HG03196 (cell line): ENCODE data around the gene SLC35E1.
"Not testable (repeated sequence)": the region's sequence is repeated elsewhere in the genome, so short reads cannot be mapped to it uniquely, and the experiment has no call there.

Source experiments
- ATAC-seq: cut with Tn5 transposase; IDR thresholded peaks from one replicate; pipeline ENCODE4 v1.9.1; 2021; ENCODE audit not compliant: unreplicated experiment

SLC35E1 gene

GRCh38 chr19:16551902-16552301 is 20.3 kb downstream of the SLC35E1 start:
- not testable (repeated sequence) for ATAC-seq

DNA sequence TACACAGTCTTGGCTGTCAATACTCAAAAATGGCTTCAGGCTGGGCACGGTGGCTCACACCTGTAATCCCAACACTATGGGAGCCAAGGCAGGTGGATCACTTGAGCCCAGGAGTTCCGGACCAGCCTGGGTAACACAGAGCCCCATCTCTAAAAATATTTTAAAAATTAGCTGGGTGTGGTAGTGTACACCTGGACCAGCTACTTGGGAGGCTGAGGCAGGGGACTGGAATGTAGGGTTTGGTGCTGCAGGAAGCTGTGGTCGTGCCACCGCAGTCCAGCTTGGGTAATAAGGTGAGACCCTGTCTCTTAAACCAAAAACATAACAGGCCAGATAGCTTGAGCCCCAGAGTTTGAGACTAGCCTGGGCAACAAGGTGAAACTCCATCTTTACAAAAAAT is 23.3 kb downstream of the SLC35E1 start:
- ATAC-seq, result no peak

DNA sequence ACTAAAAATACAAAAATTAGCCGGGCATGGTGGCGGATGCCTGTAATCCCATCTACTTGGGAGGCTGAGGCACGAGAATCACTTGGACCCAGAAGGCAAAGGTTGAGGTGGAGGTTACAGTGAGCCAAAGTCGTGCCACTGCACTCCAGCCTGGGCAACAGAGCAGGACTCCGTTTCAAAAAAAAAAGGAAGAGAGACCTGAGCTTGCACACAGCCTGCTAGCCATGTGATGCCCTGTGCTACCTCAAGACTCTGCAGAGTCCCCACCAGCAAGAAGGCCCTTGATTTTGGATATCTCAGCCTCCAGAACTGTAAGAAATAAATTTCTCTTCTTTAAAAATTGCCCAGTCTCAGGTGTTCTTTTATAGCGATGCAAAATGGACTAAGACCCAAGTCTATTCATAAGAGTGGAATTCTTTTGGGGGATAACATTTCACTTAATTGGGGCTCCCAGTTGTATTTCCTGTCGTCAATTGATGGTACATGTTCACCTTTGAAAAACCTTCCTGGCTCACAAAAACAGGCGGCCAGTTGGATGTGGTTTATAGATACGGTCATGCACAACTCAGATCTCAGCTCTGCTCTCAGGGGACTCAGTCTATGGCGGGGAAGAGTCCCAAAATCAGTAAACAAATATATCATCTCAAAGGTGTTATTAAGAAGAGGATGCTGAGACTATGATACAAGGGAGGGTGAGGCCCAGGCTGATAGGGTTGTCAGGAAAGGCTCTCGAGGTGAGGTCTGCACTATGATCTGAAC is 27.6 kb downstream of the SLC35E1 start:
- no peak for ATAC-seq

- not testable (repeated sequence) for ATAC-seq
Measured at GRCh38 chr19:16543734-16544133, 28.5 kb downstream of the SLC35E1 start.

- peak; percentile 1 for ATAC-seq
Measured at GRCh38 chr19:16542910-16543472, 29.2 kb downstream of the SLC35E1 start.

DNA sequence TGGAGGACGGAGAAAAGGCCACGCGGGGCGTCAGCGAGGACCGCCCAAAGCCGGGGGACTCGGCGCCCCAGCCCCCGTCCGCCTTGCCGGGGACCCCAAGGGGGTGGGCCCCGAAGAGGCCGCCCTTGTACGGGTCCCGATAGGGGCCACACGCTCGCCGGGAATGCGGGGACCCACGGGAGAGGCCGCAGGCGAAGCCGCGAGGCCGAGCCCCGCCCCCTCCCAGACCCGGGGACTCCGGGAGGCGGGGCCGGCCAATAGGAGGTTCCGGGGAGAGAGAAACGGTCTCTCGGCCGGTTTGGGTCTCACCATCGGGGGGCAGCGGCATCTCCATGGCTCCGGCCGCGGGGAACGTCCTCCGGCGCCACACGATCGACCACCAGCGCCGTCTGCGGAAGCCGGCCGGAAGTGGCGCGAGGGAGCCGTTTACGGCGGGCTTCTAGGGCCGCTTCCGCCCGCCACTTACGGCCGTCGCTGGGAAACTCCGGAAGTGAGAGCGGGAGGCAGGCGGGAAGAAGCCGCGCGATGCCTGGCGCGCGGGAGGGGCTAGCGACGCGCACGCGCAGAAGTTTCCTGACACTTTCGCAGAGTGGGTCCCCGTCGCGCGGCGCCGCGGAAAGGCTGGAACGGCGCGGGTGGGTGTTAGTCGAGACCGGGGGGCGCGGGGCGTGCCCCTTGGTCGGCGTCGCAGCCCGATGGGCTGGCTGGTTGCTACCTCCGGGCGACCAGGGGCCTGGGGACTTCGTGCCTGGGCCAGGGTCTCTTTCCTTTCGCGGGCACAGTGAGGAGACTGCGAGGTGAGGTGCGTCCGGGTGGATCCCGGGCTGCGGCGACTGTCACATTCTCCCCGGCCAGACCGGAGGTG is 29.9 kb downstream of the SLC35E1 start, which contains the start of gene CHERP:
TSS of gene CHERP (minus strand) at position 393 of the 865 bp plus-strand sequence. CDS start at position 334, 59 bp downstream.
- peak; percentile 78 for ATAC-seq

DNA sequence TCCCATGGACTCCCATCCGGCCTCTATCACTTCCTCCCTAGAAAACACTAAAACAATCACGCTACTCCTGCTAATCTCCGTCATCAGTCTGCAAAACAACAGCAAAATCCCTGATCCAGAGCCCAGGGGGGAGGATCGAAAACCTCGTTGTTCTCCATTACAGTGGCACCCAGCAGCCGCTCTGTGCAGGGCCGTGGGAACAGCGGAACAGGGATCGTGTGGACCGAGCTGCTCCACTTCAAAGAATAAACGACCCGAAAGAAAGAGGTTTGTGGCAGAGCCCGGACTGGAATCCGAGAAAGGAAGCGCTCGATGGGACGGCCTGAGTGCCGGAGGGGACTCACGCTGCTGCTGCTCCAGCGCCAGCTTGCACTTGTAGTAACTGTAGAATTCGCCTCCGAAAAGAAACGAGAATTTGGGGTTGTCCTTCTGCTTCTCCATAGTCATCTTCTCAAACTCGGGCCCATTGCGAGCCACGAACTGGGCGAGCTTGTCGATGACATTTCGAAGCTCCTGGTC is 30.6 kb downstream of the SLC35E1 start:
- peak; percentile 7 for ATAC-seq

DNA sequence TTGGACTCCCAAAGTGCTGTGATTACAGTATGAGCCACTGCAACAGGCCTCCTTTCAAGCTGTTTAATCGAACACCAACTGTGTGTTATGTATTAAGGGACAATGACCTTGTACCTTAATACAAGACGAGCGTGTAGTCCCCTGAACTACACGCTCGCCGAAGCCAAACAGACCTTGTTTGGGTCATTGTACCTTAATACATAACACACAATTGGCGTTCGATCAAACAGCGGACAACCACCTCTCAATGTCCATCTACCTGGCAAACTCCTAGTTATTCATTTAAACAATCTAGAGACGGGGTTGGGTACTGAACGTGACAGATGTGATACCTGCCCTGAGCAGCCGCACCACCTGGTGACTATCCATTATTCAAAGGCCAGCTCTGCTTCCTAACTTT is 31.3 kb downstream of the SLC35E1 start:
- ATAC-seq, result no peak

GRCh38 chr19:16537111-16537510 is 35.1 kb downstream of the SLC35E1 start:
- no peak for ATAC-seq

GRCh38 chr19:16536130-16536529 is 36.1 kb downstream of the SLC35E1 start:
- ATAC-seq, result no peak

DNA sequence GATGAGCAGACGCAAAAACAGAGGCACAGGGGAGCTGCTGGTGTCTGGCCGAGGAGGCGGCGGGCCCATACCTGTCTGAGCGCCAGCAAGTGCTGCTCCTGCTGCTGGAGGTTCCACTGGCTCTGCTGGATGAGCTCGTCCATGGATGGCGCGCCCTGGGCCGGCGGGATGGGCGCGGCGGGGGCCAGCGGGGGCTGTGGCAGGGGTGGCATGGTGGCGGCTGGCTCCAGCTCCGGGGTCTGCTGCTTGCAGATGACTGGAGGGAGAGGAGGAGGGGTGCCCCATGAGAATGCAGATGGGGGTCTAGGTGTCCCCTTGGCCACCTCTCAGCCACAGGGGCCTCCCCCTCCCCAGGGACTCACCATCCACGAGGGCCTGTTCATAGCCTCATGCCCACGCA is 36.8 kb downstream of the SLC35E1 start:
- ATAC-seq, result no peak

- ATAC-seq, result no peak
Measured at GRCh38 chr19:16532440-16533234, 39.6 kb downstream of the SLC35E1 start.

GRCh38 chr19:16531380-16531669 is 40.9 kb downstream of the SLC35E1 start:
- no peak for ATAC-seq

- ATAC-seq, result no peak
Measured at GRCh38 chr19:16530540-16531379, 41.5 kb downstream of the SLC35E1 start.

DNA sequence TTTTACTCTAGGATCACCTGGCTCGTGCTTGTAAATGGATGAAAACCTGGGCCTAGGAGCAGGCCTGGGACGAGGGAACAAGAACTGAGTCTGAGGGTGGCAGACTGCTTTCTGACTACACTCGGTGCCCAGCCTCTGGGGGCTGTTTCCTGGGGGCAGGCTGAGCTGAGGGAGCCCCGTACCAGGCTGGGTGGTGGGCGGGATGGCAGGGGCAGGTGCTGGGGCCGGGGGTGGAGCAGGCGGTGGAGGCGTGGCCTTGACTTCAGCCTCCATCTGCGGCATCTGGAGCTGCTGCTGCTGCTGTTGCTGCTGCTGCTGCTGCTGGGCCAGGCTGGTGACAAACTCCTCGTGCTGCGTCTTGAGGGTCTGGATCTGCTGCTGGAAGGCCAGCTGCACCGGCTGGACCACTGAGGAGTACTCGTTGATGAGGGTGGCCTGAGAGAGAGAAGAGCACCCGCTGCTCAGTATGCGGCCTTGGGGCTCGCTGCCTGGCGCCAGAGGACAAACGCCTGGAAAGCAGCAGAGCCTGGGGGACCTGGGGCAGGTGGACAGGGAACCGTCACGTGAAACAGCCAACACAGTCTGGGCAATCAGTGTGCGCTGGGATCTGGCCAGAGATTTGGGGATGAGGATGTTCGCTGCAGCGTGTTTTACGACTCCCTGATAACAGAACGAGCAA is 42.6 kb downstream of the SLC35E1 start:
- no peak for ATAC-seq

- ATAC-seq, result no peak
Measured at GRCh38 chr19:16527971-16528521, 44.2 kb downstream of the SLC35E1 start.

DNA sequence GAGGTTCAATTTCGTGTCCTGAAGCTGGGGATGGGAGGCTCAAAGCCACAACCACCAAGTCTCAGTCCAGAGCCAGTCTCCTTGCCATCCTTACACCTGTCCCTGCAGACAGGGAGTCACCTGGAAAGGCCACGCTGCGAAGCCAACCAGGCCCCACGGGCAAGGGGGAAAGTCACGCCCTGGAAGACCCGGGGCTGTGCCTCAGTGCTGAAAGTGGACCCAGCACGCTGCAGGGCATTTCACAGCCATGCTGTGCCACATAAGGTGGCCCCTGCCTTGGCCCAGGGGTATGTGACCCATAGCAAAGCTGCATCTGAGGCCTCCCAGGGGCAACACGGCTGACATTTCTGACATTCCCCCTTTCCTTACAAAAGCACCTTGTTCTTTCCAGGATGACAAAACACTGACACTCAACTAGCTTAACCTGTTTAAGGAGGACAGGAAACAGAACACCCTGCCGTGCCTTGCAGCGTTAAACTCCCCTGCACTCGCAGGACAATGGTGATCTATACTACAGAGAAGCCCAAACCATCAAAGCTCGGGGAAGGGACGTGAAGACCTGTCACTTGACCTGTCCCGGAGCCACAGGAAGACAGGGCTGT is 44.8 kb downstream of the SLC35E1 start:
- no peak for ATAC-seq

GRCh38 chr19:16525751-16526481 is 46.3 kb downstream of the SLC35E1 start:
- no peak for ATAC-seq
